Measurements from ENCODE around the gene PHAF1. TPM values are rescaled to one million over a fixed set of nuclear protein-coding genes. Genes with fewer than 3 reads are reported as not detected.

Gene PHAF1
- total and polyA plus RNA-seq, 2 of the 13 experiments (the other 11 are each of a cell fraction or from before 2014, with no cell fraction given), result 48.3 to 174 TPM

- TF ChIP-seq KAT7 (CRISPR knock-in tag; IDR thresholded peaks at IDR 0.05; ENCODE audit: borderline replicate concordance) (no peak; the same call in 1 of the 2 replicates), ZNF800 (CRISPR knock-in tag; IDR thresholded peaks at IDR 0.05) (peak; percentile 99), ZBTB40 (IDR thresholded peaks at IDR 0.05) (no peak), ZBTB40 (CRISPR knock-in tag; IDR thresholded peaks at IDR 0.05) (peak; percentile 33; the same call in 1 of the 2 replicates), REPIN1 (CRISPR knock-in tag; IDR thresholded peaks at IDR 0.05; ENCODE audit: borderline replicate concordance, low read depth) (peak; percentile 46; the same call in 1 of the 2 replicates), ZNF768 (CRISPR knock-in tag; IDR thresholded peaks at IDR 0.05) (peak; percentile 71; the same call in 1 of the 2 replicates), ZNF430 (CRISPR knock-in tag; IDR thresholded peaks at IDR 0.05) (no peak; the same call in 1 of the 2 replicates), ELF3 (CRISPR knock-in tag; IDR thresholded peaks at IDR 0.05) (0 out of 2 replicates have a peak, but pooled peaks have one; percentile 21), ZNF367 (CRISPR knock-in tag; IDR thresholded peaks at IDR 0.05; ENCODE audit: borderline replicate concordance) (no peak), MYPOP (CRISPR knock-in tag; IDR thresholded peaks at IDR 0.05) (peak; percentile 99), RFX5 (IDR thresholded peaks at IDR 0.05; ENCODE audit: low read depth, low read length) (no peak), ZMYM4 (CRISPR knock-in tag; IDR thresholded peaks at IDR 0.05) (peak; percentile 47; the same call in 1 of the 2 replicates), KLF13 (CRISPR knock-in tag; IDR thresholded peaks at IDR 0.05) (peak; percentile 60; the same call in 1 of the 2 replicates), ZNF124 (CRISPR knock-in tag; IDR thresholded peaks at IDR 0.05) (no peak), SIN3A (IDR thresholded peaks at IDR 0.05; ENCODE audit: borderline replicate concordance, low read depth, low read length) (no peak), ZNF451 (CRISPR knock-in tag; IDR thresholded peaks at IDR 0.05) (peak; percentile 89), KDM2A (CRISPR knock-in tag; IDR thresholded peaks at IDR 0.05; ENCODE audit: borderline replicate concordance, low read depth) (peak; percentile 98)
Observed at GRCh38 chr16:67177743-67178699, 68.3 kb downstream of the PHAF1 start (continued).

All from HepG2 (cell line).